Calu3 (cell line): ENCODE measurements around the gene MOCS1. TPM values are rescaled to one million over a fixed set of nuclear protein-coding genes. Genes with fewer than 3 reads are reported as not detected.

ENCODE experiments used
- BruUV-seq: library from RNA; stranded (reverse); fragments of 400-500 nt; replicated peaks from 2 replicates; lab custom pipeline; 2021; lab: Mats Ljungman, UMichigan
- CTCF ChIA-PET: fragments of 300-600 bp; sonication (Branson Sonifier 250); formaldehyde crosslinking; loops from one replicate; lab custom pipeline; 2022; ENCODE audit warnings: antibody characterized with exemption; lab: Charles Lee
- DNase-seq: peaks from one replicate; pipeline ENCODE4 v3.0.0; 2022
- H3K27ac Mint-ChIP-seq: one replicate; pipeline ENCODE4 v1.8.0; 2022; ENCODE audit warnings: mixed read lengths; ENCODE audit not compliant: unreplicated experiment
- H3K27me3 Mint-ChIP-seq: one replicate; pipeline ENCODE4 v1.8.0; 2022; ENCODE audit warnings: mixed read lengths; ENCODE audit not compliant: unreplicated experiment
- H3K36me3 Mint-ChIP-seq: one replicate; pipeline ENCODE4 v1.8.0; 2022; ENCODE audit warnings: mild to moderate bottlenecking, moderate library complexity, mixed read lengths; ENCODE audit not compliant: insufficient read depth, unreplicated experiment
- H3K4me1 Mint-ChIP-seq: one replicate; pipeline ENCODE4 v1.8.0; 2022; ENCODE audit warnings: mild to moderate bottlenecking, low read depth, mixed read lengths; ENCODE audit not compliant: unreplicated experiment
- H3K4me3 Mint-ChIP-seq: one replicate; pipeline ENCODE4 v1.8.0; 2022; ENCODE audit warnings: mild to moderate bottlenecking, low read depth, moderate library complexity, mixed read lengths; ENCODE audit not compliant: unreplicated experiment
- H3K9me3 Mint-ChIP-seq: one replicate; pipeline ENCODE4 v1.8.0; 2022; ENCODE audit warnings: low read depth, mixed read lengths; ENCODE audit not compliant: unreplicated experiment
- intact Hi-C: fragments of 100-400 bp; cut with micrococcal nuclease; formaldehyde crosslinking; loops from one replicate; pipeline ENCODE4 v1.10.0; 2022; ENCODE audit not compliant: unreplicated experiment
- total RNA-seq: library from RNA; stranded (reverse); gene quantifications from 2 replicates; pipeline ENCODE4 v1.2.3, GENCODE V29; 2022
- TF ChIP-seq, protein P1 (sequence below): fragments of 200-600 bp; IDR thresholded peaks from one replicate; pipeline ENCODE4 v1.8.0; 2022; ENCODE audit warnings: antibody characterized with exemption; ENCODE audit not compliant: unreplicated experiment

Gene MOCS1
- total RNA-seq, 1 experiment from 2014 or later, result 2.5 TPM

DNA sequence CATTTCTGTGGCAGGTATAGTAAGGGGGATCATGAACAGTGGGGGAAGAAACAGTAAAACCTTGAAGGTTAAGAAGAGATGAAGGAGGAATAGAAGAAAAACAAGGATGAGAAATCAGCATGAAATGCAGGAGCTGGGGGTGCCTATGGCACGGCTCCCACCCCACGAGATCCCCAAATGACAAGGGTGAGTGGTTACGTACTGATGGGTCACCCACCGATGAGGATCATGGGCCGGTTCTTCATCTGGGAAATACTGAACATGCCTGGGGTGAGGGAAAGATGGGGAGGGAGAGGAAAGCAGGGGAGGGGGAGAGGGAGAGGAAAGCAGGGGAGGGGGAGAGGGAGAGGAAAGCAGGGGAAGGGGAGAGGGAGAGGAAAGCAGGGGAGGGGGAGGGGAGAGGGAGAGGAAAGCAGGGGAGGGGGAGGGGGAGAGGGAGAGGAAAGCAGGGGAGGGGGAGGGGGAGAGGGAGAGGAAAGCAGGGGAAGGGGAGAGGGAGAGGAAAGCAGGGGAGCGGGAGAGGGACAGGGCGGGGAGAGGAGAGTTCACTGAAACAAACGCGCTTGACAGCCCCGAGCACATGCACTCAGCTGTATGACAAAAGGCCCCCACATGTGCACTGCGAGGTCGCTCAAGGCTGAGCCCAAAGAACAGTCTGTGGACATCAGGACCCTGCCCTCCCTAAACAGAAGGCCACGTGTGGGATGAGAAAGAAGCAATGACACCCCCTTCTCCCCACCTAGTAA is 25.3 kb downstream of the MOCS1 start:
- no peak for DNase-seq
- H3K4me1 Mint-ChIP-seq, result no peaks in the 10 kb centered on the region
- no peaks in the 10 kb centered on the region for H3K27me3 Mint-ChIP-seq
- BruUV-seq, result no TSS peak
- no peak overlapping the region for H3K27ac Mint-ChIP-seq
- H3K9me3 Mint-ChIP-seq, result peaks cover 2% of the 10 kb centered on the region
- H3K4me3 Mint-ChIP-seq, result no peak overlapping the region
- TF ChIP-seq, protein P1, sequence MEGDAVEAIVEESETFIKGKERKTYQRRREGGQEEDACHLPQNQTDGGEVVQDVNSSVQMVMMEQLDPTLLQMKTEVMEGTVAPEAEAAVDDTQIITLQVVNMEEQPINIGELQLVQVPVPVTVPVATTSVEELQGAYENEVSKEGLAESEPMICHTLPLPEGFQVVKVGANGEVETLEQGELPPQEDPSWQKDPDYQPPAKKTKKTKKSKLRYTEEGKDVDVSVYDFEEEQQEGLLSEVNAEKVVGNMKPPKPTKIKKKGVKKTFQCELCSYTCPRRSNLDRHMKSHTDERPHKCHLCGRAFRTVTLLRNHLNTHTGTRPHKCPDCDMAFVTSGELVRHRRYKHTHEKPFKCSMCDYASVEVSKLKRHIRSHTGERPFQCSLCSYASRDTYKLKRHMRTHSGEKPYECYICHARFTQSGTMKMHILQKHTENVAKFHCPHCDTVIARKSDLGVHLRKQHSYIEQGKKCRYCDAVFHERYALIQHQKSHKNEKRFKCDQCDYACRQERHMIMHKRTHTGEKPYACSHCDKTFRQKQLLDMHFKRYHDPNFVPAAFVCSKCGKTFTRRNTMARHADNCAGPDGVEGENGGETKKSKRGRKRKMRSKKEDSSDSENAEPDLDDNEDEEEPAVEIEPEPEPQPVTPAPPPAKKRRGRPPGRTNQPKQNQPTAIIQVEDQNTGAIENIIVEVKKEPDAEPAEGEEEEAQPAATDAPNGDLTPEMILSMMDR, result no peak
- intact Hi-C loops, result no loop called here
- CTCF ChIA-PET, result no interaction called here
- H3K36me3 Mint-ChIP-seq, result no peaks in the 10 kb centered on the region

DNA sequence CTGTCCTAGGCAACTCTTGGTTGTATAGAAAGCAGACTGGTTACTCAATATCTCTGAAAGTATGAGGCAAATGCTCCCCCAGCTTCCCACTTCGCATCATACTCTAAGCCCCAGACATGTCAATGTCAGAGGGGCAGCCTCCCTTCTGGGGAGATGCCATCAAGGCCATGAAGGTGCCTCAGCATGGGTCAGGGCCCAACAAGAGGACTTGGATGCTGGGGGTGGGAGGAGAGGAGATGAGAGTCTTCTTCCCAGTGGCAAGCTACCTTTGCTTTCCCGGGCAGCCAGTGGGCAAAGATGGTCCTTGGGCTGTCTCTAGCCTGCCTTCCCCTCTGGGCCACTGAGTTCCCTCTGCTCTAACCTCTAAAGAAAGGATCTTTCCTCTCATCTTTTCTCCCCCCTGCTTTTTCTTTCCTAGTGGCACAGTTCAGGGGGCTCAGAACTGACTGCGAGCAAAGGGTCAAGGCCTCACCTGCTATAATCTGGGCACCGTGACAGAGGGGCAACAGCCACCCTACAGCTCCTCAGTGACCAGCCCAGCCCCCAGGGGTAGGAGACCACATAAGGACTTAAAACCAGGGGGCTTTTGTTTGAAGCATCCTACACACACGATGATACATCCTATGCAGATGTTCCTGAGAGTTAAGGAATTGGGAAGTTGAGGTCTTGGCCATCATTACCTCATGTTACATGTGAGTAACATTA is 26.2 kb downstream of the MOCS1 start:
- no TSS peak for BruUV-seq
- no peak overlapping the region for H3K4me3 Mint-ChIP-seq
- intact Hi-C loops, result no loop called here
- peaks cover 2% of the 10 kb centered on the region for H3K9me3 Mint-ChIP-seq
- no peaks in the 10 kb centered on the region for H3K4me1 Mint-ChIP-seq
- H3K36me3 Mint-ChIP-seq, result no peaks in the 10 kb centered on the region
- no peaks in the 10 kb centered on the region for H3K27me3 Mint-ChIP-seq
- TF ChIP-seq, protein P1, result no peak
- CTCF ChIA-PET, result no interaction called here
- H3K27ac Mint-ChIP-seq, result no peak overlapping the region
- DNase-seq, result no peak

DNA sequence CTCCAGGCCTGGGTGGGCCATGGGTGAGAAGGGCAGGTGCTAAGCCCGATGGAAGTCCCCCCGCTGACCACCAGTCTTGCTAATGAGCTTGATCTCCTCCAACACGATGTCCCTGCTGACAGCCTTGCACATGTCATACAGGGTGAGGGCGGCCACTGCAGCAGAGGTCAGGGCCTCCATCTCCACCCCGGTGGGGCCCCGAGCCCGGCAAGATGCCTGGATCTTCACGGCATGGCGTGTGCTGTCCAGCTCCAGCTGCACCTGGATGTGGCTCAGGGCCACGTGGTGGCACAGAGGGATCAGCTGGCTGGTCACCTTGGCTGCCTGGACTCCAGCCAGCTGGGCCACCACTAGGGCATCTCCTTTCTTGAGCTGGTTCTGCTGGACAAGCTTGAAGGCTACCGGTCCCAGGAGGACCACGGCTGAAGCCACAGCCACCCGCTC is 27.9 kb downstream of the MOCS1 start:
- Mint-ChIP-seq H3K9me3 (peaks cover 2% of the 10 kb centered on the region), H3K4me3 (no peak overlapping the region), H3K36me3 (no peaks in the 10 kb centered on the region), H3K27me3 (no peaks in the 10 kb centered on the region), H3K27ac (no peak overlapping the region), H3K4me1 (no peaks in the 10 kb centered on the region)
- no peak for DNase-seq
- CTCF ChIA-PET, result no interaction called here
- TF ChIP-seq, protein P1, result no peak
- no TSS peak for BruUV-seq
- intact Hi-C loops, result no loop called here

DNA sequence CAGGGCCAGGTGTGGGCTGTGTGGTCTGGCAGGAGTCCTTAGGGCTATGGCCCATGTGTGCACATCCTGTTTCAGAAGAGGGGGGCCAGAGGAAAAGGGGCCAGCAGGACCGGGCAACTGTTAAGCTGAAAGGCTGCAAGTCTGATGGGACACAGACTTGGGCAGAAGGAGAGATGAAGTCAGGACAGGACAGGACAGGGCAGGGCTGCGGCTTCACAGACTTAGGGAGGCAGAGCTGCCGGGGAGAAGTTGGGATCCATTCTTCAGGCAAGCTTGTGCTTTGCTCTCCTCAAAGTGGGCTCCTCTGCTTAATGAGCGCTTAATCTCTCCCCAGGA is 28.7 kb downstream of the MOCS1 start:
- Mint-ChIP-seq H3K9me3 (no peaks in the 10 kb centered on the region), H3K4me3 (no peak overlapping the region), H3K36me3 (no peaks in the 10 kb centered on the region), H3K4me1 (no peaks in the 10 kb centered on the region), H3K27ac (no peak overlapping the region), H3K27me3 (no peaks in the 10 kb centered on the region)
- no peak for DNase-seq
- no TSS peak for BruUV-seq
- TF ChIP-seq, protein P1, result no peak
- CTCF ChIA-PET, result no interaction called here
- intact Hi-C loops, result no loop called here
